HepG2 (cell line): ENCODE results near the gene SLCO2A1. TPM values are rescaled to one million over a fixed set of nuclear protein-coding genes. Genes with fewer than 3 reads are reported as not detected.
A peak's percentile ranks its signal among the peaks of the same experiment; 100 is the strongest.

Experiments used
- ATAC-seq: fragments of 200-7000 bp; cut with Tn5 transposase; 3 replicates; pipeline ENCODE4 v1.9.1; 2020; ENCODE audit warnings: mild to moderate bottlenecking, moderate library complexity
- BruUV-seq: library from RNA; stranded (reverse); fragments of 400-500 nt; replicated peaks from 2 replicates; lab custom pipeline; 2021; lab: Mats Ljungman, UMichigan
- CTCF ChIA-PET: fragments of 300-600 bp; formaldehyde crosslinking; extraction: SDS; loops from one replicate; lab custom pipeline; 2021; ENCODE audit warnings: low total read pairs, inconsistent platforms, low intra/inter-chr PET ratio; lab: Yijun Ruan, JAX
- POLR2A ChIA-PET: fragments of 350-600 bp; sonication (Branson Sonifier 250); formaldehyde crosslinking; loops from one replicate; lab custom pipeline; 2020; ENCODE audit warnings: antibody characterized with exemption, inconsistent platforms; lab: Yijun Ruan, JAX
- DNase-seq: peaks from one replicate; pipeline ENCODE4 v3.0.0-alpha.2; 2015; ENCODE audit warnings: low spot score
- FAIRE-seq: peaks from 3 replicates; lab custom pipeline; 2011; peaks lifted over from hg19 to GRCh38; lab: Jason Lieb, UNC
- H2AFZ ChIP-seq: one replicate; pipeline ENCODE4 v1.6.1; 2011; ENCODE audit warnings: low read length, inconsistent platforms
- H3K27ac ChIP-seq: fragments of 300-600 bp; 3 replicates; pipeline ENCODE4 v1.8.0; 2011; ENCODE audit warnings: mixed run types, mild to moderate bottlenecking, mixed read lengths, low read length, inconsistent platforms; ENCODE audit not compliant: insufficient read depth; ENCODE audit errors: extremely low read length
- H3K27me3 ChIP-seq, 2 experiments: fragments of 200-600 bp in 1 of 2; 2 replicates in 1 of 2; 3 replicates in 1 of 2; pipeline versions ENCODE4 v1.6.0 to v1.8.0; 2011; ENCODE audit warnings: low read length in 2 of 2, mild to moderate bottlenecking in 2 of 2, moderate library complexity in 2 of 2, inconsistent platforms in 1 of 2; ENCODE audit not compliant: insufficient read depth in 2 of 2, control insufficient read depth in 1 of 2
- H3K36me3 ChIP-seq, 2 experiments: fragments of 200-600 bp in 1 of 2; replicated peaks in 1 of 2; 2 replicates in 1 of 2; 3 replicates in 1 of 2; pipeline versions ENCODE4 v1.5.1 to v1.8.0; 2011; ENCODE audit warnings: low read length in 2 of 2, inconsistent platforms in 1 of 2; ENCODE audit not compliant: insufficient read depth in 2 of 2, control insufficient read depth in 1 of 2
- H3K4me1 ChIP-seq: 2 replicates; pipeline ENCODE4 v1.5.1; 2012; ENCODE audit warnings: low read length, inconsistent platforms; ENCODE audit not compliant: insufficient read depth
- H3K4me2 ChIP-seq: 2 replicates; pipeline ENCODE4 v1.6.0; 2011; ENCODE audit warnings: low read depth, low read length, inconsistent platforms
- H3K4me3 ChIP-seq, 3 experiments: fragments of 200-600 bp in 1 of 3; sonication (generic), shearing (Covaris generic) in 1 of 3; replicated peaks in 1 of 3; 2 replicates each; pipeline ENCODE4 v1.5.1; 2011 to 2016; ENCODE audit warnings: low read length in 3 of 3, inconsistent platforms in 2 of 3, low read depth in 2 of 3, mild to moderate bottlenecking in 2 of 3, control low read depth in 1 of 3, mixed read lengths in 1 of 3; ENCODE audit not compliant: insufficient read depth in 1 of 3
- H3K79me2 ChIP-seq: one replicate; pipeline ENCODE4 v1.6.1; 2011; ENCODE audit warnings: low read length, inconsistent platforms; ENCODE audit not compliant: insufficient read depth
- H3K9ac ChIP-seq: 2 replicates; pipeline ENCODE4 v1.6.0; 2011; ENCODE audit warnings: mild to moderate bottlenecking, low read depth, low read length, inconsistent platforms; ENCODE audit not compliant: insufficient read depth
- H3K9me3 ChIP-seq: 2 replicates; pipeline ENCODE4 v1.5.1; 2012; ENCODE audit warnings: mild to moderate bottlenecking, low read length
- H4K20me1 ChIP-seq: 2 replicates; pipeline ENCODE4 v1.6.0; 2011; ENCODE audit warnings: inconsistent platforms, mild to moderate bottlenecking, low read length, moderate library complexity; ENCODE audit not compliant: insufficient read depth
- AFF4 ChIP-seq: sonication (generic); formaldehyde crosslinking; IDR thresholded peaks from 2 replicates; pipeline ENCODE4 v1.4.0; 2020; ENCODE audit warnings: missing genetic modification reagents
- KAT2B ChIP-seq: fragments of 150-350 bp; IDR thresholded peaks from 2 replicates; pipeline ENCODE4 v1.6.1; 2014; ENCODE audit warnings: low read depth, low read length, borderline replicate concordance
- ZNF121 ChIP-seq: sonication (generic); formaldehyde crosslinking; IDR thresholded peaks from 2 replicates; pipeline ENCODE4 v1.5.0; 2020; ENCODE audit warnings: mild to moderate bottlenecking, missing genetic modification reagents
- ZNF124 ChIP-seq: sonication (generic); formaldehyde crosslinking; IDR thresholded peaks from 2 replicates; pipeline ENCODE4 v1.4.0; 2020; ENCODE audit warnings: missing genetic modification reagents
- ZNF7 ChIP-seq: IDR thresholded peaks from 2 replicates; pipeline ENCODE4 v1.6.1; 2016; ENCODE audit warnings: missing biosample characterization, missing genetic modification reagents
- ZNF703 ChIP-seq: sonication (generic); formaldehyde crosslinking; IDR thresholded peaks from 2 replicates; pipeline ENCODE4 v1.5.1; 2020; ENCODE audit warnings: missing genetic modification reagents, mild to moderate bottlenecking, moderate library complexity, borderline replicate concordance
- ZNF747 ChIP-seq: sonication (generic); formaldehyde crosslinking; IDR thresholded peaks from 2 replicates; pipeline ENCODE4 v1.8.1; 2023; ENCODE audit warnings: missing genetic modification reagents, mild to moderate bottlenecking, borderline replicate concordance
- WGBS: methylation state at CpG from one replicate; pipeline ENCODE4 v1.1.6; 2017; ENCODE audit warnings: low lambda C conversion rate; 5-methylcytosine and 5-hydroxymethylcytosine counted together
- in situ Hi-C: cut with HindIII; loops from 2 replicates; pipeline ENCODE4 v1.10.0; 2017; ENCODE audit warnings: low pct_unique_long_range_greater_than_20kb; ENCODE audit not compliant: extremely low pct_ligation_motif_present
- intact Hi-C: fragments of 100-400 bp; cut with micrococcal nuclease; formaldehyde crosslinking; loops from one replicate; pipeline ENCODE4 v1.10.0; 2022; ENCODE audit not compliant: unreplicated experiment
- polyA plus RNA-seq, 8 experiments: library from polyadenylated mRNA; depleted of rRNA in 3 of 8; stranded (reverse) in 7 of 8; unstranded in 1 of 8; fragments of >200 nt; fragmentation: Illumina TruSeq in 4 of 8; extraction: Trizol in 4 of 8; gene quantifications; 2 replicates each; pipeline versions ENCODE4 v1.2.1 to v1.2.3, GENCODE V29; 2011 to 2016; ENCODE audit warnings: low read depth in 4 of 8, missing spikeins in 1 of 8, mixed read lengths in 1 of 8; ENCODE audit not compliant: insufficient read depth in 1 of 8
- total RNA-seq, 5 experiments: library from RNA; depleted of rRNA; stranded (reverse); fragments of >200 nt; fragmentation: Illumina TruSeq; extraction: Trizol; gene quantifications; 2 replicates each; pipeline ENCODE4 v1.2.3, GENCODE V29; 2016; ENCODE audit warnings: low read depth in 1 of 5
- TF ChIP-seq, protein P1 (sequence below): sonication (generic); formaldehyde crosslinking; IDR thresholded peaks from 2 replicates; pipeline ENCODE4 v1.5.0; 2020; ENCODE audit warnings: mild to moderate bottlenecking, missing genetic modification reagents
- TF ChIP-seq, protein P2 (sequence below): sonication (generic); formaldehyde crosslinking; IDR thresholded peaks from 2 replicates; pipeline ENCODE4 v1.4.0; 2020; ENCODE audit warnings: missing genetic modification reagents, mild to moderate bottlenecking, borderline replicate concordance

SLCO2A1 gene
- total and polyA plus RNA-seq, 2 of the 13 experiments (the other 11 are each of a cell fraction or from before 2014, with no cell fraction given), result 0.04 TPM; not detected in 1

- no peak for ATAC-seq
- no peaks in the 10 kb centered on the region for H3K36me3 ChIP-seq
- no peak for FAIRE-seq
Measured at GRCh38 chr3:133928136-133928893, 101.4 kb downstream of the SLCO2A1 start.

More at GRCh38 chr3:133928136-133928893, 101.4 kb downstream of the SLCO2A1 start:
- no peaks in the 10 kb centered on the region for H3K79me2 ChIP-seq
- in situ Hi-C loops (no loop called here), intact Hi-C loops (no loop called here)
- WGBS, result 53% methylated on average over 17 of the region's 20 CpGs
- no peak overlapping the region for H2AFZ ChIP-seq
- no peak for TF ChIP-seq ZNF121 (CRISPR knock-in tag)
- TF ChIP-seq ZNF124 (CRISPR knock-in tag), result no peak
- no peak for TF ChIP-seq ZNF747 (CRISPR knock-in tag)
- TF ChIP-seq ZNF703, result no peak
- TF ChIP-seq, protein P1, sequence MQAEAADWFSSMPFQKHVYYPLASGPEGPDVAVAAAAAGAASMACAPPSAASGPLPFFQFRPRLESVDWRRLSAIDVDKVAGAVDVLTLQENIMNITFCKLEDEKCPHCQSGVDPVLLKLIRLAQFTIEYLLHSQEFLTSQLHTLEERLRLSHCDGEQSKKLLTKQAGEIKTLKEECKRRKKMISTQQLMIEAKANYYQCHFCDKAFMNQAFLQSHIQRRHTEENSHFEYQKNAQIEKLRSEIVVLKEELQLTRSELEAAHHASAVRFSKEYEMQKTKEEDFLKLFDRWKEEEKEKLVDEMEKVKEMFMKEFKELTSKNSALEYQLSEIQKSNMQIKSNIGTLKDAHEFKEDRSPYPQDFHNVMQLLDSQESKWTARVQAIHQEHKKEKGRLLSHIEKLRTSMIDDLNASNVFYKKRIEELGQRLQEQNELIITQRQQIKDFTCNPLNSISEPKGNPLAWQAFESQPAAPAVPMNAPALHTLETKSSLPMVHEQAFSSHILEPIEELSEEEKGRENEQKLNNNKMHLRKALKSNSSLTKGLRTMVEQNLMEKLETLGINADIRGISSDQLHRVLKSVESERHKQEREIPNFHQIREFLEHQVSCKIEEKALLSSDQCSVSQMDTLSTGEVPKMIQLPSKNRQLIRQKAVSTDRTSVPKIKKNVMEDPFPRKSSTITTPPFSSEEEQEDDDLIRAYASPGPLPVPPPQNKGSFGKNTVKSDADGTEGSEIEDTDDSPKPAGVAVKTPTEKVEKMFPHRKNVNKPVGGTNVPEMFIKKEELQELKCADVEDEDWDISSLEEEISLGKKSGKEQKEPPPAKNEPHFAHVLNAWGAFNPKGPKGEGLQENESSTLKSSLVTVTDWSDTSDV (CRISPR knock-in tag), result no peak
- no peak for TF ChIP-seq KAT2B
- TF ChIP-seq, protein P2, sequence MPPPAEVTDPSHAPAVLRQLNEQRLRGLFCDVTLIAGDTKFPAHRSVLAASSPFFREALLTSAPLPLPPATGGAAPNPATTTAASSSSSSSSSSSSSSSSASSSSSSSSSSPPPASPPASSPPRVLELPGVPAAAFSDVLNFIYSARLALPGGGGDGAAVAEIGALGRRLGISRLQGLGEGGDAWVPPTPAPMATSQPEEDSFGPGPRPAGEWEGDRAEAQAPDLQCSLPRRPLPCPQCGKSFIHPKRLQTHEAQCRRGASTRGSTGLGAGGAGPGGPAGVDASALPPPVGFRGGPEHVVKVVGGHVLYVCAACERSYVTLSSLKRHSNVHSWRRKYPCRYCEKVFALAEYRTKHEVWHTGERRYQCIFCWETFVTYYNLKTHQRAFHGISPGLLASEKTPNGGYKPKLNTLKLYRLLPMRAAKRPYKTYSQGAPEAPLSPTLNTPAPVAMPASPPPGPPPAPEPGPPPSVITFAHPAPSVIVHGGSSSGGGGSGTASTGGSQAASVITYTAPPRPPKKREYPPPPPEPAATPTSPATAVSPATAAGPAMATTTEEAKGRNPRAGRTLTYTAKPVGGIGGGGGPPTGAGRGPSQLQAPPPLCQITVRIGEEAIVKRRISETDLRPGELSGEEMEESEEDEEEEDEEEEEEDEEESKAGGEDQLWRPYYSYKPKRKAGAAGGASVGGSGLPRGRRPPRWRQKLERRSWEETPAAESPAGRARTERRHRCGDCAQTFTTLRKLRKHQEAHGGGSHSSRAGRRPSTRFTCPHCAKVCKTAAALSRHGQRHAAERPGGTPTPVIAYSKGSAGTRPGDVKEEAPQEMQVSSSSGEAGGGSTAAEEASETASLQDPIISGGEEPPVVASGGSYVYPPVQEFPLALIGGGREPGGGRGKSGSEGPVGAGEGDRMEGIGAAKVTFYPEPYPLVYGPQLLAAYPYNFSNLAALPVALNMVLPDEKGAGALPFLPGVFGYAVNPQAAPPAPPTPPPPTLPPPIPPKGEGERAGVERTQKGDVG, result no peak
- no peak for TF ChIP-seq AFF4 (CRISPR knock-in tag)
- no peak for TF ChIP-seq ZNF7
- BruUV-seq, result no TSS peak
- 0 out of 6 replicates have a peak overlapping the region, but pooled peaks of 1 of the 3 experiments have one; percentile 72 for H3K4me3 ChIP-seq
- no peak for DNase-seq
- POLR2A ChIA-PET, result no interaction called here
- H3K9me3 ChIP-seq, result no peaks in the 10 kb centered on the region
- no peak overlapping the region for H3K9ac ChIP-seq
- H3K27me3 ChIP-seq, result peaks cover 1 to 42% of the 10 kb centered on the region in 2 experiments; a peak in 4 of 5 replicates
- H3K27ac ChIP-seq, result no peak overlapping the region
- peak overlapping the region; percentile 70 for H3K4me2 ChIP-seq
- peaks cover 11% of the 10 kb centered on the region for H3K4me1 ChIP-seq
- CTCF ChIA-PET, result interaction anchor here (1.8 kb wide), 1 partner anchor 109 kb away, joined by 9 read pairs; no protein-coding TSS in a partner anchor
- H4K20me1 ChIP-seq, result no peaks in the 10 kb centered on the region
